Measurements from ENCODE around the gene ZC3H8.

DNA sequence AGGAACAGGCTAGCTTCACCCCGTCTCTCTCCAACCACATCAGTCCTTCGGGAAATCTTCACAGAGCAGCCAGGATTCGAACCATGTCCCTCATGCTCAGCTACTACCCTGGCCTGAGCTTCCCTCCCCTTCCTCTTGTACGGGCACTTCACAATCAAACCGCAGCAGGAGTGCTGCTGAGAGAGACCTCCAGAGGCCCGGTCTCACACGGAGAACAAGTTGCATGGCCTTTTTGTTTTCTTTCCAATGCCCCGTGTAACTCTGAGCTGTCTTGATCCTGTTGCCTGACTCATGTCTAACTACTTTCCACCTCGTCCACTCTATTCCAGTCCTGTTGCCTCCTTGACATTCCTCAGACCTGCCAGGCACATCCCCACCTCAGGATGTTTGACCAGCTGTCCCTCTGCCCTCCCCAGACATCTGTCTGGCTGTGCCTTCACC, 91.3 kb downstream of the ZC3H8 start:
- no peak for TF ChIP-seq EZH2 (IDR thresholded peaks at IDR 0.05; ENCODE audit: insufficient read depth, poor library complexity, severe bottlenecking)
- no peak for TF ChIP-seq EZH2phosphoT487 (IDR thresholded peaks at IDR 0.05; ENCODE audit: insufficient read depth, low read depth)
